Lower lobe of right lung (tissue), 2 donors: ENCODE measurements around the gene NKD2. TPM values are rescaled to one million over a fixed set of nuclear protein-coding genes. Genes with fewer than 3 reads are reported as not detected.

Experiments
- ATAC-seq, 2 donors: fragments of 200-7000 bp; cut with Tn5 transposase; one replicate each; pipeline ENCODE4 v1.9.1; 2020 to 2022; ENCODE audit warnings: mild to moderate bottlenecking in 2 of 2, moderate library complexity in 2 of 2
- DNase-seq: peaks from one replicate; pipeline ENCODE4 v3.0.0-alpha.2; 2020
- H3K27ac ChIP-seq: fragments of 200-600 bp; one replicate; pipeline ENCODE4 v1.8.0; 2022
- H3K27me3 ChIP-seq: fragments of 200-600 bp; one replicate; pipeline ENCODE4 v1.8.0; 2022; ENCODE audit warnings: low read depth
- H3K36me3 ChIP-seq: fragments of 200-600 bp; one replicate; pipeline ENCODE4 v1.8.0; 2022; ENCODE audit warnings: mild to moderate bottlenecking
- H3K4me1 ChIP-seq: fragments of 200-600 bp; one replicate; pipeline ENCODE4 v1.8.0; 2022
- H3K4me3 ChIP-seq: fragments of 200-600 bp; one replicate; pipeline ENCODE4 v1.8.0; 2022; ENCODE audit warnings: mild to moderate bottlenecking
- H3K9me3 ChIP-seq: fragments of 200-600 bp; one replicate; pipeline ENCODE4 v1.8.0; 2022
- intact Hi-C: fragments of 100-400 bp; cut with DNase I; formaldehyde crosslinking; loops from one replicate; pipeline ENCODE4 v1.11.0; 2022
- total RNA-seq: library from RNA; stranded (reverse); fragmentation: NEBNext Ultra II Directional; extraction: Animal tissue kit (Norgen Biotek cat#: 25700); gene quantifications from one replicate; pipeline ENCODE4 v1.2.1, GENCODE V29; 2021
- TF ChIP-seq, protein P1 (sequence below): fragments of 200-600 bp; IDR thresholded peaks from one replicate; pipeline ENCODE4 v1.8.0; 2022; ENCODE audit warnings: antibody characterized with exemption, mild to moderate bottlenecking
- donor health status: DM: no; HTN: yes; CAD: no; lungs with severe emphysema.

NKD2 gene
- total RNA-seq, 1 donor from 2014 or later: 24.1 TPM

- intact Hi-C loops: no loop called here
- ATAC-seq (peak in 1 of 2 donors; percentile 22), DNase-seq (peak; percentile 34)
- no peaks in the 10 kb centered on the region for H3K4me1 ChIP-seq
- H3K9me3 ChIP-seq: no peaks in the 10 kb centered on the region
- H3K4me3 ChIP-seq: no peak overlapping the region
- H3K36me3 ChIP-seq: no peaks in the 10 kb centered on the region
- no peak overlapping the region for H3K27ac ChIP-seq
- H3K27me3 ChIP-seq: peaks cover 14% of the 10 kb centered on the region
- TF ChIP-seq, protein P1, sequence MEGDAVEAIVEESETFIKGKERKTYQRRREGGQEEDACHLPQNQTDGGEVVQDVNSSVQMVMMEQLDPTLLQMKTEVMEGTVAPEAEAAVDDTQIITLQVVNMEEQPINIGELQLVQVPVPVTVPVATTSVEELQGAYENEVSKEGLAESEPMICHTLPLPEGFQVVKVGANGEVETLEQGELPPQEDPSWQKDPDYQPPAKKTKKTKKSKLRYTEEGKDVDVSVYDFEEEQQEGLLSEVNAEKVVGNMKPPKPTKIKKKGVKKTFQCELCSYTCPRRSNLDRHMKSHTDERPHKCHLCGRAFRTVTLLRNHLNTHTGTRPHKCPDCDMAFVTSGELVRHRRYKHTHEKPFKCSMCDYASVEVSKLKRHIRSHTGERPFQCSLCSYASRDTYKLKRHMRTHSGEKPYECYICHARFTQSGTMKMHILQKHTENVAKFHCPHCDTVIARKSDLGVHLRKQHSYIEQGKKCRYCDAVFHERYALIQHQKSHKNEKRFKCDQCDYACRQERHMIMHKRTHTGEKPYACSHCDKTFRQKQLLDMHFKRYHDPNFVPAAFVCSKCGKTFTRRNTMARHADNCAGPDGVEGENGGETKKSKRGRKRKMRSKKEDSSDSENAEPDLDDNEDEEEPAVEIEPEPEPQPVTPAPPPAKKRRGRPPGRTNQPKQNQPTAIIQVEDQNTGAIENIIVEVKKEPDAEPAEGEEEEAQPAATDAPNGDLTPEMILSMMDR: no peak
Measured at GRCh38 chr5:1026700-1027621, 18.4 kb downstream of the NKD2 start.

- intact Hi-C loops: no loop called here
- Histone ChIP-seq H3K4me1 (no peaks in the 10 kb centered on the region), H3K4me3 (no peak overlapping the region), H3K36me3 (no peaks in the 10 kb centered on the region), H3K27me3 (peaks cover 14% of the 10 kb centered on the region), H3K9me3 (no peaks in the 10 kb centered on the region), H3K27ac (no peak overlapping the region)
- DNase-seq (peak; percentile 40), ATAC-seq (peak; percentile 9 to 19)
- TF ChIP-seq, protein P1: no peak
Measured at GRCh38 chr5:1027631-1028441, 19.2 kb downstream of the NKD2 start.

DNA sequence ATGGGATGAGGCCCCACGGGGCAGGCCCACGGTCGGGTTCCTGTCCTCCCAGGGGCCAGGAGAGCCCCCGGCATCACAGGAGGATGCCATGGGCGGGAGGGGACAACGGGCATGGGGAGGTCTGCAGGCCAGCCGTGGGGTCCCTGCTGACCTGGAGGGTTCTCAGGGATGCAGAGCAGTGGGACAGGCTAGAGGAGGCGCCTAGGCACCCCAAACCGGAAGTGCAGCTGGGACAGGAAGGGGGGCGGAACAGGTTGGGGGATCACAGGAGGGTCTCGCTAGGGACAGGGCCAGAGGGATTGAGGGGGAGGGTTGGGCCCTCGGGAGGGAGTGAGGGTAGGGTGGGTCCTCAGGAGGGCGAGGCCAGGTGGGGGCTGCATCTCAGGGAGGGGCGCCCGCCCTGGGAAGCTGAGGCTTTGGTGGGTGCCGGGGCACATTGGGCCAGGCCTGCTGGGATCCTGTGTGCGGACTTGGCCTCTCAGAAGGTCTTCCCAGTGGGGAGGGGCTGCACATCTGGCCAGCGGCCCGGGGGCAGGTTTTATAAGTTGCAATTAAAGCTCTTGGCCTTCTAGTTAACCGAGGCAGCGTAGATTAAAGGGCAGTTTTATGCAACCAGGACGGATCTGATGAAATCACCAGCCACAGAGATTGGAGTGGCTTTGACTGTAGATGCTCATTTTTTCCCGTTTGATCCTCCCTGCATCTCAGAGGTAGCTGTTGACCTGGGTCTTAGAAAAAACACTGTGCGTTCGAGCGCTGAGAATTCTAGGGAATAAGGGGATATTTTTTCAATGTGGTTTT lies 20.1 kb downstream of the NKD2 start:
- no peaks in the 10 kb centered on the region for H3K9me3 ChIP-seq
- DNase-seq: peak; percentile 50
- no peaks in the 10 kb centered on the region for H3K4me1 ChIP-seq
- H3K27ac ChIP-seq: no peak overlapping the region
- H3K36me3 ChIP-seq: no peaks in the 10 kb centered on the region
- TF ChIP-seq, protein P1: no peak
- intact Hi-C loops: no loop called here
- ATAC-seq: peak; percentile 5 to 23
- no peak overlapping the region for H3K4me3 ChIP-seq
- peaks cover 14% of the 10 kb centered on the region for H3K27me3 ChIP-seq

DNA sequence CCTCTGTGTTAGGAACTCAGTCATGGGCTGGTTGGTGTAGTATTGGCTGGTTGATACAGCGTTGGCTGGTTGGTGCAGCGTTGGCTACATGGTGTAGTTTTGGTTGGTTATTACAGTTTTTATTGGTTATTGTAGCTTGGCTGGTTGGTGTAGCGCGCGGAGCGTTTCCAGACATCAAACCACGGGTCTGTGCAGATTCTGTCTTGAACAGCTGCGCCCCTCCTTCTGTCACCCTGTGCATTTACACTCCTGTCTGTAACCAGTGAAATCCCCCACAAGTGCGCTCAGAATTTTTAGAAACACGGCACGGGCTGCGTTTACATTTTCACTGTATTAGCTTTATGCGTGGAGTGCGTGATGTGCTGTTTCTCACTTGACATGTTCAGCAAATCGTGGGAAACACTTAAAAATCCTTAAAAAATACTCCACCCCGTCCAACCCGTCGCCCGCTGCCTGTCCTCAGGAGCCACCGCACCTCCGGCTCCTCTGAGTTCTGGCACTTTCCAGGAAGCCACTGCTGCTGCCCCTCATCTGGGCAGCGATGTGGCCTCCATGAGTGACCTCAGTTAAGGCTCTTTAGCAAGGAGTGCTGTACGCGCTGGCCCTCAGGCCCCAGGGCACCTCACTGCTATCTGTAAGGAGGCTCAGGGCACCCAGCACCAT lies 20.8 kb downstream of the NKD2 start:
- peaks cover 14% of the 10 kb centered on the region for H3K27me3 ChIP-seq
- intact Hi-C loops: no loop called here
- H3K4me3 ChIP-seq: no peak overlapping the region
- H3K4me1 ChIP-seq: no peaks in the 10 kb centered on the region
- TF ChIP-seq, protein P1: no peak
- peaks cover under 1% of the 10 kb centered on the region for H3K36me3 ChIP-seq
- no peak overlapping the region for H3K27ac ChIP-seq
- ATAC-seq (no peak), DNase-seq (no peak)
- H3K9me3 ChIP-seq: no peaks in the 10 kb centered on the region
